ENCODE measurements around the gene TEX28.
"Not testable (repeated sequence)": the region's sequence is repeated elsewhere in the genome, so short reads cannot be mapped to it uniquely, and the experiment has no call there.

TEX28 gene

DNA sequence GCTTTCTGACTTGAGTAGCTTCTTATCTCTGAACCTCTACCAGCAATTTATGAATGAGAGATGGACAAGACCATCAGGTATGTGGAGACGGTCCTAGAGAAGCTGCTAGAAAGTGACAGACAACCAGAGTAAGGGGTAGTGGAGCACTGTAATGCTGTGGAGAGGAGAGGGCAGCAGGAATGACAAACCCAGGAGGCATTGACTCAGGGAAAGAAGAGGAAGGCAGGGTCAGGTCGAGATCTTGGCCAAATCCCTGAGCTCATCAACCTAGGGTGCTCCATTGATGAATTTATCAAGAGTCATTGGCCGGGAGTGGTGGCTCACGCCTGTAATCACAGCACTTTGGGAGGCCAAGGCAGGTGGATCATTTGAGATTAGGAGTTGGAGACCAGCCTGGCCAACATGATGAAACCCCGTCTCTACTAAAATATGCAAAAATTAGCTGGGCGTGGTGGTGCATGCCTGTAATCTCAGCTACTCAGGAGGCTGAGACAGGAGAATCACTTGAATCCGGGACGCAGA lies 54.9 kb downstream of the TEX28 start:
- peak in 1 of 2 donors; percentile 1 for DNase-seq

DNA sequence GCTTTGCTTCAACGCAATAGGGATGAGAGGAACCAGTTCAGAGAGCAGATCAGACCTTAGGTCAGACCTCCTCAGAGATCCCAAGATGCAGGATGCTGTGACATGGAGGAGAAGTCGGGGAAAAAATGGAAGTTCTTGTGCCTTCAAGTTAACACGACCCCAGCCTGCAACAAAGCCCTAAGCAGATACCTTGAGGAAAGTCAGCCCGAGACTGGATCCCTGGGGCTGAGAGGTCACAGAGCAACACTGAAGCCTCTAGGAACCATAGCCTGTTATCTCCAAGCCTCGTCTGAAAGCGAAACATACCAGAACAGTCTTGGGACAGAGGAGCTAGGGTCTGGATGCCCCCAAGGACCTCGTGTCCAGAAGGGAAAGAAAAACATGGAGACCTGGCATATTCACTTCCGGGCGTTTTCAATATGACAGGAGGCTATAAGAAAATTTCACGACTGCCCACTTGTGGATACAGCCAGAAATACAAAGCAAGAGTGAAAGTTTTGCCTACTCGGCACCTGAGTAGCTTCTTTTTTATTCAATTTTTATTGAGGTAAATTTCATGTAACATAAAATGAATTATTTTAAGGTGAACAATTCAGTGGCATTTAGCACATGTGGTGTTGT lies 55.9 kb downstream of the TEX28 start:
- not testable (repeated sequence) for DNase-seq

DNA sequence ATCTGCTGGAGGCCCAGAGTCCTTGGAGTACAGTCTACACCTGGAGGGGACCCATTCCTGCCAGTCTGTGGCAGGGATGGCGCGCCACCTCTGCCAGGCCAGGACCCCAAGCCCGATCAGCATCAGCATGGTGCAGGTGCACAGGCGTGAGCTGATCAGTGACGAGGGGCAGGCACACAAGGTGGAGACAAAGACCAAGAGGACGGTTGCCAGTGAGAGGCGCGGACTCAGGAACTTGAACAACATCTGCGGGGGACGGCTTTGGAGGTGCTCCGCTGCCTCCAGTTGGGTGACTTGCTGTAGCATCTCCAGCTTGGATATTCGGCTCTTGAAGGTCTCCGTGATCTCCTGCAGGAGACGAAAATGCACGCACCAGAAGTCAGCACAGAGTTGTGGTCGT lies 61.3 kb downstream of the TEX28 start:
- not testable (repeated sequence) for DNase-seq

DNA sequence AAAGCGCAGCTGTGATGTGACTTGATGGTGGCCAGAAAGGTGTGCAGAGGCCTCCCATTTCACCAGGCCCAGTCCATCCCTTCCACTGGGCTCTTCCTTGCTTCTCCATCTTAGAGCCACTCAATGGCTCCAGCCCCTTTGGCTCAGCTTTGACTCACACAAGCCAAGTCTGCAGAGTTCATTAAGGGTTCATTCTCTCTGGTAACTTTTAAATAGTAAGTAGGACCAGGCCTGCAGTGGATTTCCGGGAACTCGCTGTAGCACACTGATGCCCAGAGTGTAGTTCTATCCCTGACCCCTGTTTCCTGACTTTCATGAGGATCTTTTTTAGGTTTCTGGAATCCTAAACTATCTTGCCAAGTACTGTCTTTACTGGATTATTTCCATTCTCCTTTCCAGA lies 63.5 kb downstream of the TEX28 start:
- not testable (repeated sequence) for DNase-seq

DNA sequence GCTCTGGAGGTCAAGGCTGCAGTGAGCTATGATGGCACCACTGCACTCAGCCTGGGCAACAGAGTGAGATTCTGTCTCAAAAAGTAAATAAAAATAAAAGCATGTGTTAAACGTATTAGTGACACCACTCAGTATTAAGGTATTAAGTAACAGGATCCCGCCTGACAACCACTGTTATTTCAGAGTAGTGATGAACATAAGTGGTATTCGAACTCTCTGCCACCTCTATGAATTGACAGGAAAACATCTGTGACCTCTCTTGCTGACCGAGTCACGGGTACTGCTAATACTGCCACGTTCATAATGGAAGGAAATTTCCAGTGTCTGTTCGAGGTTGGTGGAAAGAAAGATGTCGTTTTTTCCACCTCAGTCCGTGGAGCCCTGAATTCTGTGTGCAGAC lies 68.2 kb downstream of the TEX28 start:
- DNase-seq, result not testable (repeated sequence)

DNA sequence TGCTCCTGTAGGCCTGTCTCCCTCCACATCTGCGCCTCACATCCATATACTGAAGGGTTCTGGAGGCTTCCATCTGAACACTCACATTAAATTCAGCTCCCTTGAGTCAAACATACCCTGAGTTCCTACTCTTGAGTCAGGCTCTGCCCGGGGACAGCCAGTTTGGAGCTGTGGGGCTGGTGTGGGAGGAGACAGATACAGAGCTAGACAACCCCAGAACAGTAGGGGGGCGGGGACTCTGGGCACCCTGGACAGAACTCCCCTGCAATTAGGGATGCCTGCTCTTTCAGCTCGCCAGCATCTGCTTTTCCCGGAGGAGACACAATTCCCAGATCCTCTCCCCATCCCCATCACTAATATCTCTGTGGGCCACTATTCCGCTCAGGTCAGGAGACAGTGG lies 69.6 kb downstream of the TEX28 start:
- DNase-seq, result not testable (repeated sequence)

Measured in CD4-positive, alpha-beta T cell treated with Interferon alpha-2 for 1 hour (primary cell).